ENCODE measurements around the gene CADPS.

Gene CADPS

GRCh38 chr3:62534326-62534725, 340.9 kb downstream of the CADPS start:
- H3K36me3 ChIP-seq = no peaks in the 10 kb centered on the region
- no peaks in the 10 kb centered on the region for H3K9me3 ChIP-seq
- no peak for TF ChIP-seq CTCF (IDR thresholded peaks at IDR 0.05)
- H3K27ac ChIP-seq = no peak overlapping the region
- no peaks in the 10 kb centered on the region for H3K27me3 ChIP-seq
- no peaks in the 10 kb centered on the region for H3K4me1 ChIP-seq (ENCODE audit: control insufficient read depth in 1 of 2, insufficient read depth in 1 of 2, low read depth in 1 of 2, low read length in 1 of 2)
- H3K4me3 ChIP-seq (ENCODE audit: low read depth in 1 of 2, low read length in 1 of 2) = no peak overlapping the region

- no peaks in the 10 kb centered on the region for H3K9me3 ChIP-seq
- H3K27ac ChIP-seq = no peak overlapping the region
- no peaks in the 10 kb centered on the region for H3K4me1 ChIP-seq (ENCODE audit: control insufficient read depth in 1 of 2, insufficient read depth in 1 of 2, low read depth in 1 of 2, low read length in 1 of 2)
- H3K4me3 ChIP-seq (ENCODE audit: low read depth in 1 of 2, low read length in 1 of 2) = no peak overlapping the region
- no peak for TF ChIP-seq CTCF (IDR thresholded peaks at IDR 0.05)
- H3K27me3 ChIP-seq = no peaks in the 10 kb centered on the region
- no peaks in the 10 kb centered on the region for H3K36me3 ChIP-seq
Measured at GRCh38 chr3:62532796-62533195, 342.4 kb downstream of the CADPS start.

GRCh38 chr3:62531981-62532380, 343.2 kb downstream of the CADPS start:
- Histone ChIP-seq H3K36me3 (no peaks in the 10 kb centered on the region), H3K27me3 (no peaks in the 10 kb centered on the region), H3K4me3 (ENCODE audit: low read depth in 1 of 2, low read length in 1 of 2) (no peak overlapping the region), H3K4me1 (ENCODE audit: control insufficient read depth in 1 of 2, insufficient read depth in 1 of 2, low read depth in 1 of 2, low read length in 1 of 2) (no peaks in the 10 kb centered on the region), H3K9me3 (no peaks in the 10 kb centered on the region), H3K27ac (no peak overlapping the region)
- TF ChIP-seq CTCF (IDR thresholded peaks at IDR 0.05) = no peak

GRCh38 chr3:62531493-62531892, 343.7 kb downstream of the CADPS start:
- no peaks in the 10 kb centered on the region for H3K27me3 ChIP-seq
- TF ChIP-seq CTCF (IDR thresholded peaks at IDR 0.05) = no peak
- H3K4me1 ChIP-seq (ENCODE audit: control insufficient read depth in 1 of 2, insufficient read depth in 1 of 2, low read depth in 1 of 2, low read length in 1 of 2) = no peaks in the 10 kb centered on the region
- no peaks in the 10 kb centered on the region for H3K36me3 ChIP-seq
- no peaks in the 10 kb centered on the region for H3K9me3 ChIP-seq
- no peak overlapping the region for H3K27ac ChIP-seq
- H3K4me3 ChIP-seq (ENCODE audit: low read depth in 1 of 2, low read length in 1 of 2) = no peak overlapping the region

GRCh38 chr3:62529230-62529629, 346.0 kb downstream of the CADPS start:
- H3K9me3 ChIP-seq = no peaks in the 10 kb centered on the region
- no peaks in the 10 kb centered on the region for H3K27me3 ChIP-seq
- H3K4me3 ChIP-seq (ENCODE audit: low read depth in 1 of 2, low read length in 1 of 2) = no peak overlapping the region
- TF ChIP-seq CTCF (IDR thresholded peaks at IDR 0.05) = no peak
- no peak overlapping the region for H3K27ac ChIP-seq
- no peaks in the 10 kb centered on the region for H3K4me1 ChIP-seq (ENCODE audit: control insufficient read depth in 1 of 2, insufficient read depth in 1 of 2, low read depth in 1 of 2, low read length in 1 of 2)
- no peaks in the 10 kb centered on the region for H3K36me3 ChIP-seq

GRCh38 chr3:62527474-62527873, 347.7 kb downstream of the CADPS start:
- H3K4me3 ChIP-seq (ENCODE audit: low read depth in 1 of 2, low read length in 1 of 2) = no peak overlapping the region

More at GRCh38 chr3:62527474-62527873, 347.7 kb downstream of the CADPS start:
- TF ChIP-seq CTCF (IDR thresholded peaks at IDR 0.05) = no peak
- H3K4me1 ChIP-seq (ENCODE audit: control insufficient read depth in 1 of 2, insufficient read depth in 1 of 2, low read depth in 1 of 2, low read length in 1 of 2) = no peaks in the 10 kb centered on the region
- H3K27me3 ChIP-seq = no peaks in the 10 kb centered on the region
- no peaks in the 10 kb centered on the region for H3K36me3 ChIP-seq
- H3K9me3 ChIP-seq = no peaks in the 10 kb centered on the region
- no peak overlapping the region for H3K27ac ChIP-seq

Measured in neutrophil (primary cell).